ENCODE measurements around the gene ALOX12B.
"Not testable (repeated sequence)": the region's sequence is repeated elsewhere in the genome, so short reads cannot be mapped to it uniquely, and the experiment has no call there.

DNA sequence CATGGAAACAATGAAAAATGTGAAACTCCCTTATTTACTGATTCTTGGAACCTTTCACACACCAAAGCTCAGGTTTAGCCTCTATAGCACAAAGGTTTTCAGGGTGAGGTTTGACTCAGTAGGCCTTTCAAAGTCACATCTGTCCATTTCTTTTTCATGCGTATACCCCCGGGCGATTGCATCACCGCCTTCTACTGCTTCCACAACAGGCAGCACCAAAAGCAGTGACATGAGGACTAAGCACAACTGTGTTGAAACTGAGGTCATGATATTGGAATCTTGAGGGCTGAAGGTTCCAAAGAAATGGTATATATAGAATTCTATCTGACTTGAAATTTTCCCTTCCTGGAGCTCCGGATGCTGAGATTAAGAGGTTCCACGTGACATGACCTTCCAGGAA, 63.4 kb downstream of the ALOX12B start:
- TF ChIP-seq TAF1 (IDR thresholded peaks at IDR 0.05; ENCODE audit: borderline replicate concordance, low read depth, low read length); POLR2A (IDR thresholded peaks at IDR 0.05; ENCODE audit: low read depth, low read length): not testable (repeated sequence)
